Heart left ventricle (tissue), 13 donors: ENCODE measurements around the gene KIF16B.

Experiments
- CTCF ChIP-seq, 12 donors: fragments of 200-600 bp; sonication (generic) in 4 of 12; IDR thresholded peaks; one replicate each; pipeline versions ENCODE4 v1.5.0 to v1.8.0; 2018 to 2022; ENCODE audit warnings: antibody characterized with exemption in 12 of 12, mild to moderate bottlenecking in 5 of 12
- POLR2A ChIP-seq, 2 donors: fragments of 450-650 bp; IDR thresholded peaks; one replicate each; pipeline ENCODE4 v1.6.1; 2017; ENCODE audit warnings: antibody characterized with exemption in 2 of 2, mild to moderate bottlenecking in 2 of 2, moderate library complexity in 2 of 2
- donor health status: ischemic (EF 13 %, LVEDD 7.1; RV severe dilation, severe dysfunction).
- donor health status: DM: no; HTN: yes; CAD: no.
- donor health status: DM: no; HTN: no; CAD: no.
- donor health status: ischemic (EF 25% LVEDD 6.9; RV normal size, moderate dysfunction).
- donor health status: ischemic (EF 25% LVEDD 5.7; RV mildly dilated, moderate dysfunction).
- donor health status: ischemic (EF 35%, LVEDD 5.7; RV mildly dilated, moderate dysfunction).
- donor health status: nonischemic (EF 11% LVEDD 7.7; RV severe dilation, severe dysfunction).
- donor health status: DM: yes; HTN: yes; CAD: no.
- donor health status: PGD.
- donor health status: ischemic (EF 29% LVEDD 5.4; RV normal size, mild dysfunction).
- donor health status: nonischemic (EF 23%, LVEDD 6.1; RV moderate dilation, normal function).

- TF ChIP-seq POLR2A (IDR thresholded peaks at IDR 0.05) (no peak), CTCF (IDR thresholded peaks at IDR 0.05) (no peak)
Measured at GRCh38 chr20:16352751-16353416, 220.4 kb downstream of the KIF16B start.
